Inferior parietal cortex (tissue), 1 donor: ENCODE data around the gene LINGO4.

Experiments used
- DNase-seq: peaks from one replicate; pipeline ENCODE4 v3.0.0-alpha.2; 2016; ENCODE audit errors: extremely low spot score

LINGO4 gene

DNA sequence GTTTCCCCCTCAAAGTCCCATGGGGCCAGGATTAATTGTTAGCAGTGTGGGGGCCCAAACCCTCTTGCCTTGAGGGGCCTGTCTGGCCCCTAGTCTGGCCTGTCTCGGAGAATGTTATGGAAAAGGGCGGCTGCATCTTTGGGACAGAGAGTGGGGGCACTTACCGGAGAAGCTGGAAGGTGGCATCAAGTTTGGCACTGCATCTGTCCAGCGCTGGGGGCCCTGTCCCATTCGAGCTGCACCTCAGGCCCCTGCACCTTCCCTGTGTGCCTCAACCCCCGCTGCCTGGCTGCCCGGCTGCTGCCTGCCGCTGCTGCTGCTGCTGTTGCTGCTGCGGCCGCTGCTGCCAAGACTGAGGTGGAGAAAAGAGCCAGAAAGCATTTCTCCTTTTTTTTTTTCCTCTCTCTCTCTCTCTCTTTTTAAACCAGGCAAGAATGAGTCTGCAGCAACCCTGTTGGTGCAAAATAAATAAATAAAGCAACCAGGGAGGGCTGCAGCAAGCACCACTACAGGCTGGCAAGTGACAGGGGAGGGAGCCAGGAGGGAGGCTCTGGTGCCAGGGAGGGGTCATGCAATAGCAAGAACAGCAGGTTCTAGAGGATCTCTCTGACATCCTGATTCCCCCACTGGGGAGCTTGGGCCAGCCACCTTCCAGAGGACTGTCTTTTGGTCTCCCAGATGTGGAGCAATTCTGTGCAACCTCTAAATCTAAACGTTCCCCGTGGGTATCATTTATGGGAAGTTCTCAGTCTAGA is at the start of gene LINGO4:
TSS of gene LINGO4 (minus strand) at position 354 of the 755 bp plus-strand sequence. CDS start 2,715 bp downstream, outside the sequence.
- DNase-seq = no peak

DNA sequence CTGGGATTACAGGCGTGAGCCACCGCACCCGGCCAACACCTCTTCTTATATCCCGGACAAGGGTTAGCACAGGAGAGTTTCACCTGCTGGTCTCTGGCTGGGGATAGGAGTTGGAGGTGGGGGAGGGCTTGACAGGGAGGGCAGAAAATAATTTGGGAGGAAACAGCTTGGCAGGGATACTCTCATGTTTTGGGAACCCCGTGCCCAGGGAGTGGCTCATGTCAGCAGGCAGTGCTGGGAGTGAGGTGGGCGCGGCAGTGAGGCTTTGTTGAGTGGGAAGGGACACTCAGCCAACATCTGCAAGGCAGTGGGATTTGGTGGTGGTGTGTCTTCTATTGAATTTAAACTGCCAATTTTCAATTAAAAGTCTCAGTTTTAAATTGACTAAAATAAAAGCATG is 49.4 kb upstream of the LINGO4 start:
- no peak for DNase-seq

GRCh38 chr1:151853411-151853943 is 48.3 kb upstream of the LINGO4 start, which contains the start of gene THEM5:
THEM5 (minus strand) TSS chr1:151853712; CDS start chr1:151853565, 147 bp downstream.
- no peak for DNase-seq

DNA sequence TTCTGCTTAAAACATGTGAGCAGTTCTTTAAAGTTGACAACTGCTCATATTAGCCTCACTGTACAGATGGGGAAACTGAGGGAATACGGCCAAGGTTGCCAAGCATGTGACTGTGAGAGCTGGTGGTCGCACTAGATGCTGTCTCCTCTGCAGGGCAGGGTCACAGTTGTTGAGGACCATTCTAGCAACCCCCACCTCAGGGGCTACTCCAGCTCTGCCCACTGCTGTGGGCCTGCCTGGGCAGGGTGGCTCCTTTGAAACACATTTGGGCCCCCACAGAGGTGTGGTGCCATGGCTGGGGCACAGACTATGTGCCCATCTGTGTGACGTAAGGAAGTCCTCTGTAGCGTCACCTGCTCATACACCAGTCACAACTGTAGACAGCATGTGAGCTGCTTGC is 47.5 kb upstream of the LINGO4 start:
- no peak for DNase-seq

- no peak for DNase-seq
Measured at GRCh38 chr1:151851886-151852285, 46.7 kb upstream of the LINGO4 start.

GRCh38 chr1:151849871-151850270 is 44.7 kb upstream of the LINGO4 start:
- DNase-seq = no peak

DNA sequence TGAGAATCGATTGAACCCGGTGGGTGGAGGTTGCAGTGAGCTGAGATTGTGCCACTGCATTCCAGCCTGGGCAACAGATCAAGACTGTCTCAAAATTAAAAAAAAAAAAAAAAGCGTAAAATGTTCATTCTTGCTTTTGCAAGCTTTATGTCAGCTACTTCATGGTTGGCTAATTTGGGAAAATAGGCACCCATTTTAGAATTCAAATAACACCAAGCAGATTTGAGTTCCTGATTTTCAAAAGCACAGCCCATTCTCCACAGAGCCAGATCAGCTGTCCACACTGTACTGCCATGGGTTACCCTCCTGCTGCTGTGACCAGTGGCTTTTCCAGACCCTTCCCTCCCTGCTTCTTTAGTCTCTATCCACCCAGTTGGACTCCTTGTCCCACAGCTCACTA is 43.9 kb upstream of the LINGO4 start:
- DNase-seq = no peak

DNA sequence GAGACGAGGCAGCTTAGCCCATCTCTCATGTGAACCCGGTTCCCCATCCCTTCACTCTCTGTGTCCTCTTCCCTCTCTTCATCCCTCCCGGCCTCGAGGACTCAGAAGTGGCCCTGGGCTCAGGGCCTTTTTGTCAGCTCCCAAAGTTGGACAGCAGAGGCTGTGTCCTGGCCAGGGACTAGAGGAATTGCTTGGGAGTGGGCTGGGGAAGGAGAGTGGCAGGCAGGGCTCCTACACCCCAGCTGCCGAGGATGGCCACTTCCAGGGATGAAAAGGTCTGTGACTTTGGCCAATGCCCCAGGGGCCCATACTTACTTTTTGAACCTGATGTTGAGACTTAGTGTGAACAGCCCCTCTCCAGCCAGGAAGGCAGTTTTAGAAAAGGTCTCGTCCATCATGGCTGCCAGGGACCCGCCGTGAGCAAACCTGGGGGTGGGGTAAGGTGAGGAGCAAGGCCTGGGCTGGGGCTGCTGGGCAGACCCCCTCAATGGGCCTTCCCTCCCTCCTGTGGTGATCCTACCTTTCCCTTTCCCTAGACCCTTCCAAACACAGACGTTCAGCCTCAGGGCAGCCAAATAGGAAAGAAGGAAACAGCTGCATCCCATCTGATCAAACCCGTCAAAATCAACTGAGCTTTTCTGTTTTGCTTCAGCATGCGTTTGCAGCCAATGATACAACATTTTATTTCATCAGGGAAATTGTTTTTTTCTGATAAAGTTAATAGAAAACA is 42.8 kb upstream of the LINGO4 start:
- no peak for DNase-seq

GRCh38 chr1:151846686-151847237 is 41.5 kb upstream of the LINGO4 start:
- DNase-seq = no peak

DNA sequence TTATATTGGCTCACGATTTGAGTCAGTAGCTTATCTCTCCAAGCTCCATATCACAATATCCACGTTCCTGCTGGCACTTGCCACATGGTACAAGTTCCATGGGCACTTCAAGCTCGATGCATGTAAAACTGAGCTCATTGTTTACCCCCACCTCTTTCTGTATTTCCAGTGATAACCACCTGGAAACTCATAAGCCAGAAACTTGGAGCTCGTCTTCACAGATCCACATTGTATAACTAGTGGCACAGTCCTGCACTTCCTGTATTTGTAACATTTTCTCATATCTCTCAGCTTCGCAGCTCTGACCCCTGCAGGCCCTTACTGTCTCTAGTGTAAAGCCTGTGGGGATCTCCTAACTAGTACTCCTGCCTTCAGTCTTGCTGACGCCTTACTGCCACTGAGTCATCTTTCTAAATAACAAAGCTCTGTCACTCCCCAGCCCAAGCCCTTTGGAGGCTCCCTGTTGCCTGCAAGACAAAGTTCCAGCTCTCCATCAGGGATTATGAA is 40.9 kb upstream of the LINGO4 start:
- DNase-seq = no peak

- no peak for DNase-seq
Measured at GRCh38 chr1:151843398-151843797, 38.2 kb upstream of the LINGO4 start.

DNA sequence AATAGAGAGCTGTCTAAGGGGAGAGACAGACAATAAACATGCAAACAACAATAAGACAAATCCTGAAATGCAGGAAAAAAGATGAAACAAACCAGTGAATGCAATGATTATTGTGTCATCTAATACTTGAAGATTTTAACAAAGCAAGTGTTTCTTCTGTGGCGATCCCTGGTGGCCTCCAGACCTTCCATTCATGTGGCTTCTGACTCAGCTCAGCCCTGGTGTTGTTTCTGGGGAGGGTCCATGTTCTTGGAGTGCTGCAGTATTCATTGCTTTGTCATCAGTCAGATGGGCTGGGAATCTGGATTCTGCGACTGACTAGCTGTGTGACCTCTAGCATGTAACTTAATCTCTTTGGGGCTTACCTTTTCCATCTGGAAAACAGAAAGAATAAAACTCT is 35.9 kb upstream of the LINGO4 start:
- no peak for DNase-seq

DNA sequence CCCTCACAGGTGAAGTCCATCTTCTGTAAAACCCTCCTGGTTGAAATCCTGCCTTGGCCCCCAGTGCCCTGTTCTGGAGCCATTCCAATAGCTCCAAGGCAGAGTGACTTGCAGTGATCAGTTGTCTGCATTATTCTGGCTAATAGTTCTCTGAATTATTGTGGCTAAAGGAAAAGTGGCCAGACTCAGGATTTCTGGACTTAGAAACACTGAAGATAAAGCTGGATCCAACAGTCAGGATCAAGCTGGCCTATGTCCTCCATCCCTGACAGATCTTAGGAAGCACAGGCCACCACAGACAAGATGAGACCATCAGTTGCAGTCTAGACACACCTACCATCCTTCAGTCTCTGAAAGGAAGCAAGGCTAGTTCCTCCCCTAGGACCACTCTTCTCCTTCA is 35.2 kb upstream of the LINGO4 start:
- DNase-seq = peak; percentile 20

DNA sequence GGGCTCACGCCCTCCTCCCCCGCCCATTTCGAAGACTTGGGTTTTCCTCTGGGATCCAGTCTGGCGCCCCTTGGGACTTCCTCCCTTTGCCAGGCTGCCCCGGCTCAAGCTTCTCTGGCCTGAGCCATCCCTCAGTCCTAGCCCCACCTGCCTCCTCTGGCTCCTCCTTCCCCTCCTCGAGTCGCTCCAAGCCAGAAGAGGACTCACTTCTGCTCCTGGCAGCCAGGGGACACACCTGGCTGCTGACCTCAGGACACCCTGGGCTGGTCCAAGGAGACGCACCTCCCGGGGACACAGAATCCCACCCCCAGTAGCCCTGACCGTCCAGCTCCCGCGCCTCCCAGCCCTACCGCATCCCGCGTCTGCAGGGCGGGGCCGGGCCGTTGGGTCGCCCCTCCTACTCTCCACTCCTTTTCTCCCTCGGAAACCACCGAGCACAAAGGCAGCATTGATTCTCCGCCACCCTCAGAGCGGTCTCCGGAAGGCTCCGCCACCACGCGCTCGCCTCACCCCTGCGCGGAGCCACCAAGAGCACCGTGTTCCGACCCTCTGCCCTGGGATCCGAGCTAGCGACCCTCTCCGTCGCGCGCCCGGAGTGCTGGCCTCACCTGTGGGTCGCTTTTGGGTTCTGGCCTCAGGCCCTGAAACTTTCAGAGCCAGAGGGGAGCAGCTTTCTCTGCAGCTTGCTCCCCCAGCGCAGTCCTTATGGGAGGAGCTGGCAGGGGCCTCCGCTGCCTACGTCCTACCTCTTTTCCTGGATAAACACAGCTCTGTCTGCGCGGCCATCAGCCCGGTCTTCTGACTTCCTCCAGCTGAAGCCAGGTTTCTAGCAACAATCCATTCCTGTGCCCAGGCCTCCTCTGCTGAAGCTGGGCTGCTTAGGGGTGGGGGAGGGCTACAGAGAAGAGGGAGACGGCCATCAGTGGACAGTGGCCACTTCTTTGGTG is 34.5 kb upstream of the LINGO4 start, which contains the start of gene C2CD4D:
TSS of gene C2CD4D (minus strand) at position 364 of the 947 bp plus-strand sequence. CDS start 831 bp downstream, outside the sequence.
- DNase-seq = peak; percentile 77

DNA sequence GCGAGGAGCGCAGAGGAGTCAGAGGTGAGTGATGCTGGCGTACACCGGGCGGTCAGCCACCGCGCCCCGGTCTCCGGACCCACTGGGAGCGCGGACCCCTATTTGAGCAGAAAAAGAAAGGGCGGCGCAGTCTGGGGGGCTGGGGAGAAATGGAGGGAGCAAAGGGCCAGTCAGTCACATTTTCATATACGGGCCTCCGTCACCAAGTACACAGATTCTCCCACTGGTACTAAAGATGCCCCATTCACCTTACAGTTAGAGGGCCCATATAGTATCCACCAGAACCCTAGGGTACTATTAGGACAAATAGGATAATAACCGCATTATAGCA is 33.8 kb upstream of the LINGO4 start:
- no peak for DNase-seq

- no peak for DNase-seq
Measured at GRCh38 chr1:151838222-151839081, 33.2 kb upstream of the LINGO4 start.

DNA sequence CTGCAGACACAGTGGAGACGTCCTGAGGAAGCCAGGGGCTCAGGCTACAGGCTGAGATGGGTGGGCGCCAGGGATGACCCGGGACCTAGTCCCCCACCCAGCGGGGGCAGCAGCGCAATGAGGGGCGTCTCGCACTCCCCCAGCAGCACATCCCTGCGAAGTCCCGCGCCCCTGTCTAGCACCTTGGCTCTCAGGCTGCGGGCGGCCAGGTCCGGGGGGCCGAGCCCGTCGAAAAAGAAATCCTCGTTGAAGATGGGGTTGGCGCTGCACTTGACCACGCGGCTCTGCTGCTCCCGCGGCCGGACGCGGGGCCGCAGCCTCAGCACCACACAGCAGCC is 32.6 kb upstream of the LINGO4 start:
- no peak for DNase-seq

- no peak for DNase-seq
Measured at GRCh38 chr1:151837197-151837596, 32.0 kb upstream of the LINGO4 start.

GRCh38 chr1:151835596-151835995 is 30.4 kb upstream of the LINGO4 start:
- no peak for DNase-seq

DNA sequence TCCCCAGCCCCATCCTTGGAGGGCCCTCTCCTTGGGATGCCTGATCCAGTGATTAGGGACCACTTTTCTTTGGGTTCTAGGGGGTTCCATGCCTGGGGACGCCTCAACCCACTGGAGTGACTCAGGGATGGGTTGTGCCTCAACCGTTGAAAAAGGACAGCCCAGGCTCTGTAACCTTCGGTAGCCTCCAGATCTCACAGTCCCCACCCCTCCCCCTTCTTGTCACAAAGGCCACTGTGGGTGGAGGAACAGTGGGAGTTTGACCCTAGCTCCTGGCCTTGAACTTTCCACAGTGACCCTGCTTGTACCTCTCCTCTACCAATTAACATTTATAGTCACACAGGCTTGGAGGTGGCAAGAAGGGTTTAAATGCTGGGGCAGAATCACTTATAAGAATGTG is 29.0 kb upstream of the LINGO4 start:
- no peak for DNase-seq
